ENCODE data around the gene RAB25. TPM values are rescaled to one million over a fixed set of nuclear protein-coding genes. Genes with fewer than 3 reads are reported as not detected.

Gene RAB25
- total RNA-seq, 3 donors from 2014 or later = 40.3 to 68.6 TPM; not detected in 1

DNA sequence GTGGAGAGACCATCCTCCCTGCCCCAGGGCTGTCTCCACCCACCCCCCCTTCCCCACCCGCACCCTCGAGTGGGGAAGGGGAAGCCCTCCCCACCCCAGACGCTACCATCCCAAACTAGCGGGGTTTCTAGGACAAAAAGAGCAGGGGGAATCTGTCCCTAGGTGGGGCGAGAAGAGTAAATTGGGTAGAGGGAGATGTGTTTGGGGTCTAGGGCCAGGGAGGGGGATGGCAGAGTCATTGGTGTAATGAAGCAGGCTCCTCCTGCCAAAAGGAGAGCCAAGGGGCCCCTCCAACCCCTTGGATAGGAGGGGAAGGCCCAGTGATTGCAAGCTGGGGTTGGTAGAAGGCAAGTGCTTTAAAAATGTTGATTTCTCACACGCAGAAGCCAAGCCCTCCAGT is 11.3 kb downstream of the RAB25 start:
- no peak overlapping the region for H3K27ac ChIP-seq
- no peaks in the 10 kb centered on the region for H3K27me3 ChIP-seq
- no peak for TF ChIP-seq POLR2AphosphoS5 (IDR thresholded peaks at IDR 0.05)
- TF ChIP-seq, protein P1, sequence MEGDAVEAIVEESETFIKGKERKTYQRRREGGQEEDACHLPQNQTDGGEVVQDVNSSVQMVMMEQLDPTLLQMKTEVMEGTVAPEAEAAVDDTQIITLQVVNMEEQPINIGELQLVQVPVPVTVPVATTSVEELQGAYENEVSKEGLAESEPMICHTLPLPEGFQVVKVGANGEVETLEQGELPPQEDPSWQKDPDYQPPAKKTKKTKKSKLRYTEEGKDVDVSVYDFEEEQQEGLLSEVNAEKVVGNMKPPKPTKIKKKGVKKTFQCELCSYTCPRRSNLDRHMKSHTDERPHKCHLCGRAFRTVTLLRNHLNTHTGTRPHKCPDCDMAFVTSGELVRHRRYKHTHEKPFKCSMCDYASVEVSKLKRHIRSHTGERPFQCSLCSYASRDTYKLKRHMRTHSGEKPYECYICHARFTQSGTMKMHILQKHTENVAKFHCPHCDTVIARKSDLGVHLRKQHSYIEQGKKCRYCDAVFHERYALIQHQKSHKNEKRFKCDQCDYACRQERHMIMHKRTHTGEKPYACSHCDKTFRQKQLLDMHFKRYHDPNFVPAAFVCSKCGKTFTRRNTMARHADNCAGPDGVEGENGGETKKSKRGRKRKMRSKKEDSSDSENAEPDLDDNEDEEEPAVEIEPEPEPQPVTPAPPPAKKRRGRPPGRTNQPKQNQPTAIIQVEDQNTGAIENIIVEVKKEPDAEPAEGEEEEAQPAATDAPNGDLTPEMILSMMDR (IDR thresholded peaks at IDR 0.05) = no peak
- no peak for TF ChIP-seq POLR2A (IDR thresholded peaks at IDR 0.05)
- no peak overlapping the region for H3K4me3 ChIP-seq
- no peaks in the 10 kb centered on the region for H3K36me3 ChIP-seq
- H3K9me3 ChIP-seq = no peaks in the 10 kb centered on the region
- intact Hi-C loops (cut with DNase I; ENCODE audit: low total_unique reads) = no loop called here
- no peaks in the 10 kb centered on the region for H3K4me1 ChIP-seq
- DNase-seq (ENCODE audit: low spot score in 2 of 2) = no peak

DNA sequence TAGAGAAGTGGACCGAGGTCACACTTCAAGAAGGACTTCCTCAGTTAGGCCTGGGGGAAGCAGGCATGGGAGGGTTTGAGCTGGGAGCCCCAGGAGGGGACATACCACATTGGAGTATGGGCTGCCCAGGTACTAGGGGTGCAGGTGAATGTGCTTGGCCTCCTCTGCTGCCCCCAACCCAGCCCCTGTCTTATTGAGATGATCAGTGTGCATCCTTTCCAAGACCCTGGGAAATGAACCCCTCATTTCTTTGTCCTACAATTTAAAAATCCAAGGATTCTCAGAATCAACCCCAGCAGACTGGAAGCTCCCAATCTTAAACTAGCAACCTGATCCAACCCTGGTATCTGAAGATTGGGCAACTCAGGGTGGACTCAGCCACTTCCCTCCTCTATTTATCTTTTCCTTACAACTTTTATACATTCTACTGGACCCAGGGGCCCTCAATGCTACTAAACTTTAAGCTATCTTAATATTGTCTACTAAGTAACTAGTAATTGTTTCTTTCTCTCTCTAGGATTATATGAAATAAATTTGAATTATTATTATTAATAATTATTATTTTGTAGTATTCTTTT is 12.2 kb downstream of the RAB25 start:
- H3K27ac ChIP-seq = no peak overlapping the region
- no peak overlapping the region for H3K4me3 ChIP-seq
- H3K9me3 ChIP-seq = no peaks in the 10 kb centered on the region
- DNase-seq (ENCODE audit: low spot score in 2 of 2) = no peak
- H3K27me3 ChIP-seq = no peaks in the 10 kb centered on the region
- intact Hi-C loops (cut with DNase I; ENCODE audit: low total_unique reads) = no loop called here
- H3K4me1 ChIP-seq = no peaks in the 10 kb centered on the region
- H3K36me3 ChIP-seq = no peaks in the 10 kb centered on the region
- TF ChIP-seq POLR2AphosphoS5 (IDR thresholded peaks at IDR 0.05) = no peak
- TF ChIP-seq, protein P1 (IDR thresholded peaks at IDR 0.05) = no peak
- no peak for TF ChIP-seq POLR2A (IDR thresholded peaks at IDR 0.05)

DNA sequence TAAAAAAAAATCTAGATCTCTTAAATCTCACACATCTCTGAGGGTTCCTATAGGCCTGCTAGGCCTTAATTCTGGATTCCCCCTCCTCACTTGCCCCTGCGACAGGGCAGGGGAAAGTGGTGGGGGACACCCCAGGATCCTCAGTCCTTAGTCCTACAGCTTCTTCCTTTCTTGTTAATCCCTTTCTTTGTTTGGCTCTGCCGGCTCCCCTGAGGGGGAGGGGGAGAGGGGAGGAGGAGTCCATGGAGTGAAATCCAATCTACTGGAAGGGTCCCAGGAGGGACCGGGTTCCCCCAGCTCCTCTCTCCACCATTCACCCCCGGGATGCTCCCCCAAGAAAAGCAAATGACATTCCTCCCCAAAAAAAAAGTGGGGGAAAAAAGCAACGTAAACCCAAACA is 12.8 kb downstream of the RAB25 start:
- Histone ChIP-seq H3K36me3 (no peaks in the 10 kb centered on the region), H3K4me1 (no peaks in the 10 kb centered on the region), H3K27me3 (no peaks in the 10 kb centered on the region), H3K4me3 (no peak overlapping the region), H3K27ac (no peak overlapping the region), H3K9me3 (no peaks in the 10 kb centered on the region)
- intact Hi-C loops (cut with DNase I; ENCODE audit: low total_unique reads) = no loop called here
- TF ChIP-seq POLR2A (IDR thresholded peaks at IDR 0.05) (no peak), POLR2AphosphoS5 (IDR thresholded peaks at IDR 0.05) (no peak)
- TF ChIP-seq, protein P1 (IDR thresholded peaks at IDR 0.05) = no peak
- DNase-seq (ENCODE audit: low spot score in 2 of 2) = no peak

DNA sequence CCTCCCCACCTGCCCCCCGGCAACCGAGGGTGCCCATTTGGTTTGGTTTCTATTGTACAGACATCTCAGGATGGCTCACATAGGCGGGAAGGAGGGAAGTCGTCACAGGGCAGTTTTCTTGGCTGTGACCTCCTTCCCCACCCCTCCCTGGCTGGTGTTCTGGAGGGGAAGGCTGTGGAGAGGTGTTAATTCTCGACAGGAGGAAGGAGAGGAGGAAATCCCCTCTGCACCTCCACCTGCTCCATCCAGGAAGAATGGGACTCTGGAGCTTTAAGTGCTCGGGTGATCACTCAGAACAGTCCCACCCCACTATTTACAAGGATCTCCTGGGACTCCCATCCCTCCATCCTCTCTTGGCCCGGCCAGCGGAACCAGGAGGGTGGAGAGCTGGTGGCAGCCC is 13.7 kb downstream of the RAB25 start:
- no peak for TF ChIP-seq POLR2AphosphoS5 (IDR thresholded peaks at IDR 0.05)
- H3K36me3 ChIP-seq = no peaks in the 10 kb centered on the region
- no peaks in the 10 kb centered on the region for H3K9me3 ChIP-seq
- H3K27ac ChIP-seq = no peak overlapping the region
- no peak overlapping the region for H3K4me3 ChIP-seq
- no peak for DNase-seq (ENCODE audit: low spot score in 2 of 2)
- no peaks in the 10 kb centered on the region for H3K4me1 ChIP-seq
- intact Hi-C loops (cut with DNase I; ENCODE audit: low total_unique reads) = no loop called here
- H3K27me3 ChIP-seq = no peaks in the 10 kb centered on the region

DNA sequence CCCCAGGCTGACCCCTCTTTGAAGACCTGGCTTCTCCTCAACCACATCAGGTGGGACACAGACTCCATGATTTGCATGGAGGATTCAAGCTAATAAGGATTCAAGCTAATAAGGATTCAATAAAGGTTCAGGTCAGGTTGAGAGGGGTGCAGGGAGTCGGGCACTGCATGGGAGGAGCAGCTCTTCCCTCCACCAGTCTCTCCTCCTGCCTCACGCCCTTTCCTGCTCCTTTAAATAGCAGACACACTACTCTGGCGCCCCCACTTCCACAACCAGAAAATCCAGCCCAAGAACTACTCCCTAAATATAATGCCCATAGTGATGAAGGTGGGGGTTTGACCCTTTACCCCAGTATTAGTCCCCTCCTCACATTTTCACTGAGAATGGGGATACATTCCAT is 14.2 kb downstream of the RAB25 start:
- Histone ChIP-seq H3K4me1 (no peaks in the 10 kb centered on the region), H3K4me3 (no peak overlapping the region), H3K9me3 (no peaks in the 10 kb centered on the region), H3K27me3 (no peaks in the 10 kb centered on the region), H3K36me3 (no peaks in the 10 kb centered on the region), H3K27ac (peak overlapping the region in 1 of 2 donors; percentile 76)
- intact Hi-C loops (cut with DNase I; ENCODE audit: low total_unique reads) = no loop called here
- DNase-seq (ENCODE audit: low spot score in 2 of 2) = no peak
- TF ChIP-seq, protein P1 (IDR thresholded peaks at IDR 0.05) = no peak
- TF ChIP-seq POLR2A (IDR thresholded peaks at IDR 0.05) = no peak
- TF ChIP-seq POLR2AphosphoS5 (IDR thresholded peaks at IDR 0.05) = no peak

DNA sequence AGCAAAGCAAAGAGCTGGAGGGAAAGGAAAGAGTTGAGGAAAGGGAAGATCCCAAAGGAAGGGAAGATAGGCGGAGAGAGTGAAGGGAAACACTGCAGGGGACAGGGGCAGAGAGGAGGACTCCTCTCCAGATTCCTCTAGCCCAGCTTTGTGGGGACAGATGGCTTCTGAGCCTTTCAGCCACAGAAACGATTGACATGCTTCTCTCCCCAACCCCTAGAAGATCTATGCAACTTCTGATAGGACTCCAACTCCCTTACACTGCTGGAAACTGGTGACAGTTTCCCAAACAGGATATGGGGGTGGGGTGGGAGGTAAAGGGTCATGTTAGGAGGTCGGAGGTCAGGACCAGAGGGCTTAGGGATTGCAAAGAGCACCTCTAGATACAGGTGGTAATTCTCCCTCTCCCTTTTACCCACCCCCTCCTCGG is 14.8 kb downstream of the RAB25 start:
- TF ChIP-seq, protein P1 (IDR thresholded peaks at IDR 0.05) = no peak
- TF ChIP-seq POLR2A (IDR thresholded peaks at IDR 0.05) (no peak), POLR2AphosphoS5 (IDR thresholded peaks at IDR 0.05) (no peak)
- DNase-seq (ENCODE audit: low spot score in 2 of 2) = no peak
- Histone ChIP-seq H3K4me1 (no peaks in the 10 kb centered on the region), H3K27ac (peak overlapping the region; percentile 50 to 76), H3K9me3 (no peaks in the 10 kb centered on the region), H3K4me3 (peak overlapping the region in 2 of 3 donors; percentile 56 to 68), H3K27me3 (no peaks in the 10 kb centered on the region), H3K36me3 (no peaks in the 10 kb centered on the region)
- intact Hi-C loops (cut with DNase I; ENCODE audit: low total_unique reads) = no loop called here
